ENCODE data around the gene CYBA.

The CYBA gene

DNA sequence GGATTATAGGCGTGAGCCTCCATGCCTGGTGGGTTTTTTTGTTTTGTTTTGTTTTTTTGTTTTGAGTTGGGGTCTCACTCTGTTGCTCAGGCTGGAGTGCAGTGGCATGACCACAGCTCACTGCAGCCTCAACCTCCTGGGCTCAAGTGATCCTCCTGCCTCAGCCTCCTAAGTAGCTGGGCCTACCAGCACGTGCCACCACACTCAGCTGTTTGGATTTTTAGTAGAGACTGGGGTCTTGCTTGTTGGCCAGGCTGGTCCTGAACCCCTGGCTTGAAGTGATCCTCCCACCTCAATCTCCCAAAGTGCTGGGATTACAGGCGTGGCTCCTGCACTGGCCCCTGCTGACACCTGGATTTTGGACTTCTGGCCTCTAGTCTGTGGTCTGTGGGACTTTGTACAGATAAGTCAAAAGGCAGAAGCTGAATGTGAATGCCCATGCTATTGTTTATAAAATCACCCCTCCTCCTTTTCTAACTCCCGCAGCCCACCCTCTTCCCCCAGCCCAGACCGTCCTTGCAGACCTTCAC lies 29.8 kb upstream of the CYBA start:
- no peak for DNase-seq (ENCODE audit: low spot score)
- Histone ChIP-seq H3K4me3 (no peak overlapping the region), H3K27ac (no peak overlapping the region)
- TF ChIP-seq, protein P1, sequence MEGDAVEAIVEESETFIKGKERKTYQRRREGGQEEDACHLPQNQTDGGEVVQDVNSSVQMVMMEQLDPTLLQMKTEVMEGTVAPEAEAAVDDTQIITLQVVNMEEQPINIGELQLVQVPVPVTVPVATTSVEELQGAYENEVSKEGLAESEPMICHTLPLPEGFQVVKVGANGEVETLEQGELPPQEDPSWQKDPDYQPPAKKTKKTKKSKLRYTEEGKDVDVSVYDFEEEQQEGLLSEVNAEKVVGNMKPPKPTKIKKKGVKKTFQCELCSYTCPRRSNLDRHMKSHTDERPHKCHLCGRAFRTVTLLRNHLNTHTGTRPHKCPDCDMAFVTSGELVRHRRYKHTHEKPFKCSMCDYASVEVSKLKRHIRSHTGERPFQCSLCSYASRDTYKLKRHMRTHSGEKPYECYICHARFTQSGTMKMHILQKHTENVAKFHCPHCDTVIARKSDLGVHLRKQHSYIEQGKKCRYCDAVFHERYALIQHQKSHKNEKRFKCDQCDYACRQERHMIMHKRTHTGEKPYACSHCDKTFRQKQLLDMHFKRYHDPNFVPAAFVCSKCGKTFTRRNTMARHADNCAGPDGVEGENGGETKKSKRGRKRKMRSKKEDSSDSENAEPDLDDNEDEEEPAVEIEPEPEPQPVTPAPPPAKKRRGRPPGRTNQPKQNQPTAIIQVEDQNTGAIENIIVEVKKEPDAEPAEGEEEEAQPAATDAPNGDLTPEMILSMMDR (IDR thresholded peaks at IDR 0.05): no peak

DNA sequence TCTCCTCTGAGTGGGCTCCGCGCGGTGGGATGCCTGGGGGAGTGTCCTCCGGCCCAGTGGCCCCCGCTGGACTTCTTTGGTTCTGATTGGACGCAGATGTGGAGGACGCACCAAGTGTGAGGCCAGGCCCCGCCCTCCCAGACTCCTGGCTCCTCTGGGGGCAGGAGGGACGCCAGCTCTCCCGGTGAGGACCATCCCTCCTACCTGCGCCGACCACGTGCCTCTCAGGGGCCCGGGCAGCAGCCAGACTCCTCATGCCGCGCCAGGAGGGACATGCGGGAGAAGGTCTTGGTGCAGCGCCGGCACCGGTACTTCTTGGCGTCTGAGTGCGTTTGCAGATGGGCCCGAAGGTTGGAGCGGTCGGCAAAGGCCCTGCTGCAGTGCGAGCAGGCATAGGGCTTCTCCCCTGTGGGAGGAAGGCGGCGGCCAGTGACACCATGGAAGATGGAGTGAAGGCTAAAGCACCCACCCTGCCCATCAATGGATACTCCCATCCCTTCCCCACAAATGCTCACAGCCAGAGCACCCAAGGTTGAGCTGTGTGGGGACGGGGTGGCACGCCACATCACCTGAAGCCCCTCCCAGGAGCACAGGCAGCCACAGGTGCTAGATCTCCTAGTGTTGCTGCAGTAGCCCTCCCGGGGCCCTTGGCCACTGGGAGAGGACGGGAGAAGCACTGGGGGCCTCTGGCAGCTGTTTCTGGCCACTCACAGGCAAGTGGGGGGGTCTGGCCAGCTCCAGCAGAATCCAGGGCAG lies 27.5 kb upstream of the CYBA start:
- TF ChIP-seq, protein P1 (IDR thresholded peaks at IDR 0.05): no peak
- no peak for DNase-seq (ENCODE audit: low spot score)
- H3K27ac ChIP-seq: no peak overlapping the region
- H3K4me3 ChIP-seq: no peak overlapping the region

DNA sequence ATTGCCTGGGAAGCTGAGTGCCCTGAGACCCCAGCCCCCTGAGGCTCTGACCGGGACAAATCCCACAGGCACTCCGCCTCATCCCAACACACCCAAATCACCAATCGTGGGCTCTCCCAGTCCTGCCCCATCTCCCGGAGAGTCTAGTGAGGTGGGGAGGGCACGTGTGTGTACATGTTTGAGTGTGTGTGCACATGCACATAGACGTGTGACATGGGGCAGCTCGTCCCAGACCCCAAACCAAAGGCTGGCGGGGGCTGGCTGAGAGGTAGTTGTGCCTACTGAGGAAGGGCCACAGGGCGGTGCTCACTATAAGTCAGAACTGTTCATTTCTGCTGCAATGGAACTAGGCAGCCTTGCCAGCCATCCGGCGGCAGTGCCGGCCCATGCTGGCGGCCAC lies 26.9 kb upstream of the CYBA start:
- H3K4me3 ChIP-seq: no peak overlapping the region
- TF ChIP-seq, protein P1 (IDR thresholded peaks at IDR 0.05): no peak
- DNase-seq (ENCODE audit: low spot score): no peak
- no peak overlapping the region for H3K27ac ChIP-seq

DNA sequence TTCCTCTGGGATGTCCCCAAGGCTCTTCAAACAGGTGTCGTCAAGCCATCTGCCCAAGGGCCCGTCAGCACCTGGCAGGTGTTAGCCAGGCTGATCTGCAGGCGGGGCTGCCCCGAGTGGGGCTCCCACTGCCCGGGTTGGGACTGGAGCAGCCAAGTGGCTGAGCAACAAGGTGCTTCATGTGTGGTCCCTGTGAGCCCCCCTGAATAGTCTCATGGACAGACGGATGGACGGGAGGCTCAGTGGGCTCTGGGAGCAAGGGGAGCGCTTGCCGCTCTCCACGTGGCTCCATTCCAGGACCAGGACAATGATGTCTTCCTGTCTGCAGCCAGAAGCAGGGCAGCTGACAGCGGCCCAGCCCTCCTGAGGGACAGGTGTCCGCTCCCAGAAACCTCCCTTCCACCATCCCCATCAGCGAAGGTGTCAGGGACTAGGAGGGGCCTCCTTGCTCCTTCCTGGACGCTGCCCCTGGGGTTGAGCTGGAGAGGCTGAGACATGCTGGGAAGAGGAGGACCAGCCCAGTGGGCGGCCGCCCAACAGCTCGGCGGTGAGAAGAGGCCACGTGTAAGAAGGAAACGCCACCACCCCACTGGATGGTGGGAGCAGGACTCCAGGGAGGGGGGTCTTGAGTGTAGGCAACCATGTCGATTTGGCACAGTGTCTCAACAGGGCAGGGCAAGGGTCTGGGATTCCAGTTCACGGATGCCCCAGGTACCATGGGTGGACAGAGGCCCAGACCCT lies 25.8 kb upstream of the CYBA start:
- Histone ChIP-seq H3K4me3 (no peak overlapping the region), H3K27ac (no peak overlapping the region)
- TF ChIP-seq, protein P1 (IDR thresholded peaks at IDR 0.05): no peak
- no peak for DNase-seq (ENCODE audit: low spot score)

DNA sequence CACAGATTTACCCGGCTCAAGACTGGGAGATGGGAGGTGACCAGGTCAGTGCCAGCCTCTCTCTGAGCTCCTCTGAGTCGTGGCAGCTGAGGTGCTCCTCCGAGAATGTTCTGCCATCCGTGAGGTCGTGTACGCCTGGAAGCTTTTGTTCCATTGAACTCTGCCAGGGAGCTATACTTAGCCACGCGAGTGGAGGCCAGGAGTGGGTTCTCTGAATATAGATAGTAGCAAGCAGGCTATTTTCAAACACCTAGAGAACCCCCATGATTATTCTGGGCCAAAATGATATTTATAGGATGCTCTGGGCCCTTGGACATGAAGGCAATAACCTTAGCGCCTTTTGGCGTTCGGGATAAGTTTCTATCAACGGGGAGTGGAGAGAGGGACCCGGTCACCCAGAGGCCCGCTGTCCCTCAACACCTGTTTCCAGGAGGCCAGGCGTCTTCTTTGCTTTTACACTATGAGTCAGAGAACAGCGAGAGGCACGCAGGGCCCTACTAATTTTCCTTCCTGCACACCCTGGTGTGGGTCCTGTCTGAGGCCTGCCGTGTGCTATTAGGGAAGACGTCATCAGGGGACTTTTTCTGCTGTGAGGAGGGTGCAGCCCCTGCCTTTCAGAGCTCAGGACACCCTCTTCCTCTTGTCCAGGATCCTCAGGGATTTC lies 23.0 kb upstream of the CYBA start:
- Histone ChIP-seq H3K27ac (no peak overlapping the region), H3K4me3 (no peak overlapping the region)
- DNase-seq (ENCODE audit: low spot score): no peak
- TF ChIP-seq, protein P1 (IDR thresholded peaks at IDR 0.05): no peak

DNA sequence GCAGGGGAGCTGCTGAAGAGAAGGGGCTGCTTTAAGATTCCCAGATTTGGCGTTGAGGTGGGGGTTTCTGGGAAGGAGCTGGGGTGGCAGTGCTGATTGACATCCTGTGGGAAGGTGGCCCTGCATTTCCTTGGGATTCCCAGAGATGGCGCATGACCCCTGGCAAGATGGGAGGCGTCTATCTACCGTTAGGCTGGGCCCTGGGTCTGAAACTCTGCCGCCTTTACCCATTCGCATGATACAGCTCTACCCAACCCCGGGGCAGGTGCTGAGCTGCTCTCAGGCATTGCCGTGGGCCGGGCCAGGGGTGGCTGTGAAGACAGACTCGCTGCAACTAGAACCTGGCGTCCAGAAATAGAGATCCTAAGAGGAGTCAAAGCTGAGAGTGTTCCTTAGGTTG lies 21.9 kb upstream of the CYBA start:
- Histone ChIP-seq H3K27ac (no peak overlapping the region), H3K4me3 (no peak overlapping the region)
- DNase-seq (ENCODE audit: low spot score): no peak
- TF ChIP-seq, protein P1 (IDR thresholded peaks at IDR 0.05): no peak
